OCI-LY3 (cell line): Measurements from ENCODE around the gene SLC25A33.
"Not testable (repeated sequence)": the region's sequence is repeated elsewhere in the genome, so short reads cannot be mapped to it uniquely, and the experiment has no call there.

Experiments used
- H2AFZ ChIP-seq: fragments of 200-600, 300-600 bp; shearing (Covaris generic); 2 replicates; pipeline ENCODE4 v1.6.0; 2014; ENCODE audit warnings: antibody characterized with exemption, low read depth, low read length
- H3K27ac ChIP-seq: fragments of 200-600, 300-600 bp; sonication (generic); 2 replicates; pipeline ENCODE4 v1.5.1; 2014; ENCODE audit warnings: mild to moderate bottlenecking, low read length, moderate library complexity, mixed read lengths
- H3K27me3 ChIP-seq: fragments of 200-600, 300-600 bp; sonication (generic); 2 replicates; pipeline ENCODE4 v1.6.1; 2014; ENCODE audit warnings: low read depth, low read length, mixed read lengths
- H3K36me3 ChIP-seq: fragments of 200-600, 300-600 bp; sonication (generic); replicated peaks from 2 replicates; pipeline ENCODE3; 2014; ENCODE audit warnings: low read depth, low read length, mixed read lengths
- H3K4me1 ChIP-seq: fragments of 300-600, 200-600 bp; sonication (generic); 2 replicates; pipeline ENCODE4 v1.6.1; 2014; ENCODE audit warnings: low read length, mixed read lengths
- H3K4me2 ChIP-seq: fragments of 200-600, 300-600 bp; sonication (generic); 2 replicates; pipeline ENCODE4 v1.6.1; 2014; ENCODE audit warnings: low read length, mixed read lengths
- H3K4me3 ChIP-seq: fragments of 300-600, 200-600 bp; sonication (generic); 2 replicates; pipeline ENCODE4 v1.5.1; 2014; ENCODE audit warnings: antibody characterized with exemption, mild to moderate bottlenecking, low read length, moderate library complexity
- H3K79me2 ChIP-seq: fragments of 300-600, 200-600 bp; shearing (Covaris generic); 2 replicates; pipeline ENCODE4 v1.6.1; 2014; ENCODE audit warnings: mild to moderate bottlenecking, low read length, mixed read lengths
- H3K9ac ChIP-seq: fragments of 300-600, 200-600 bp; shearing (Covaris generic); 2 replicates; pipeline ENCODE4 v1.6.0; 2014; ENCODE audit warnings: mild to moderate bottlenecking, low read length, moderate library complexity
- H3K9me3 ChIP-seq: fragments of 200-600, 300-600 bp; shearing (Covaris generic); 2 replicates; pipeline ENCODE4 v1.6.1; 2014; ENCODE audit warnings: low read length, mixed read lengths; ENCODE audit not compliant: insufficient read depth
- H4K20me1 ChIP-seq: fragments of 200-600, 300-600 bp; sonication (generic); 2 replicates; pipeline ENCODE4 v1.6.1; 2016; ENCODE audit warnings: low read length, mixed read lengths; ENCODE audit not compliant: insufficient read depth
- EZH2phosphoT487 ChIP-seq: fragments of 200-600 bp; shearing (Covaris generic); IDR thresholded peaks from 2 replicates; pipeline ENCODE4 v1.6.1; 2018; ENCODE audit warnings: antibody characterized with exemption, mixed run types, low read depth
- TF ChIP-seq, protein P1 (sequence below): fragments of 200-600, 300-600 bp; sonication (generic); IDR thresholded peaks from 2 replicates; pipeline ENCODE4 v1.5.1; 2014; ENCODE audit warnings: antibody characterized with exemption, low read length, low read depth

Gene SLC25A33

DNA sequence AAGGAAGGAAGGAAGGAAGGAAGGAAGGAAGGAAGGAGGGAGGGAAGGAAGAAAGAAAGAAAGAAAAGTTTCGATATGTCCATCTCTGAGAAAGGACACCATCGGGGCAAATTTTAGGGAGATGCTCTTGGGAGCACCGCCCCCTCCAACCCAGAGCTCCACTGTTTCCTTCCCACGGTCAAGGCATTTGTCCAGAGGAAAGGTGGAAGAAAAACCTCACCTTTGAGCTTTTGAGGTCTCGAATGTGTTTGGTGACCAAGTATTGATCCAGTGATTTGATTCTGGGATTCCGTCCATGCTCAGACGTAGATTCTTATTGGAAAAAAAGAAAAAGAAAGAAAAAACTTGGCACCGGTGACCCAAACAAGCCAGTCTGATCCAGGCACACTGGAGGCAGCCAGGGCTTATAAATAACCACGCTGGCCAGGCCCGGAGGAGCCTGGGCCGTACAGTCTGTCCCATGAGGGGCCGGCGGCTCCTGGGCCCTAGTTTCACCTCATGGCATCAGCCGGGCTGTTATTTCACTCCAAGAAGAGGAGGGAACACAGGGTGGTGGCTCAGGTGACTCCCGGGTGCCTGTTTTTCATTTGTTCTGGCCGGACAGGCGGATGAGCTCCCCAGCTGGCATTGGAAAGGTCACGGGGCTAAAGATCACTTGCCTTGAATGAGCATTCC, 36.1 kb upstream of the SLC25A33 start:
- Histone ChIP-seq H4K20me1 (no peaks in the 10 kb centered on the region), H3K27me3 (no peaks in the 10 kb centered on the region; the same call in 1 of the 2 replicates), H3K9me3 (no peaks in the 10 kb centered on the region), H3K4me3 (no peak overlapping the region), H3K36me3 (no peaks in the 10 kb centered on the region), H3K9ac (no peak overlapping the region), H3K27ac (no peak overlapping the region), H3K4me2 (no peak overlapping the region), H3K4me1 (peaks cover 5% of the 10 kb centered on the region; the same call in 1 of the 2 replicates), H2AFZ (no peak overlapping the region), H3K79me2 (no peaks in the 10 kb centered on the region)
- TF ChIP-seq, protein P1, sequence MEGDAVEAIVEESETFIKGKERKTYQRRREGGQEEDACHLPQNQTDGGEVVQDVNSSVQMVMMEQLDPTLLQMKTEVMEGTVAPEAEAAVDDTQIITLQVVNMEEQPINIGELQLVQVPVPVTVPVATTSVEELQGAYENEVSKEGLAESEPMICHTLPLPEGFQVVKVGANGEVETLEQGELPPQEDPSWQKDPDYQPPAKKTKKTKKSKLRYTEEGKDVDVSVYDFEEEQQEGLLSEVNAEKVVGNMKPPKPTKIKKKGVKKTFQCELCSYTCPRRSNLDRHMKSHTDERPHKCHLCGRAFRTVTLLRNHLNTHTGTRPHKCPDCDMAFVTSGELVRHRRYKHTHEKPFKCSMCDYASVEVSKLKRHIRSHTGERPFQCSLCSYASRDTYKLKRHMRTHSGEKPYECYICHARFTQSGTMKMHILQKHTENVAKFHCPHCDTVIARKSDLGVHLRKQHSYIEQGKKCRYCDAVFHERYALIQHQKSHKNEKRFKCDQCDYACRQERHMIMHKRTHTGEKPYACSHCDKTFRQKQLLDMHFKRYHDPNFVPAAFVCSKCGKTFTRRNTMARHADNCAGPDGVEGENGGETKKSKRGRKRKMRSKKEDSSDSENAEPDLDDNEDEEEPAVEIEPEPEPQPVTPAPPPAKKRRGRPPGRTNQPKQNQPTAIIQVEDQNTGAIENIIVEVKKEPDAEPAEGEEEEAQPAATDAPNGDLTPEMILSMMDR, result no peak
- TF ChIP-seq EZH2phosphoT487, result no peak

DNA sequence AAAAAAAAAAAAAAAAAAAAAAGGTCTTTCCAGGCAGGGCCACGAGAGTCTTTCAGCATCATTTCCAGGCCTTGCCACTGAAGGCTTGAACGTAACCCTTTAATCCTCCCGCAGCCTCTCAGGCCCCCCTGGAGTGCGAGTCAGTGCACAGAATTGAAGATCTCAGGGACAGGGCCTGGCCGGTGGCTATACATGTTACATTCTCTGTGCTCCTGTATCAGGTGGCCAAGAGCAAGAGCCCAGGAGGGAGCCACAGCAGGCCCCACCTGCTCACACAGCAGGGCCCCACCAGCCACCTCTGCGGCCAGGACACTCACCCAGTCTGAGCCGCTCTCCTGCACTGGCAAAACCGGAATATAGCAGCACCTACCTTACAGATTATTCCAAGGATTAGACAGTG, 34.1 kb upstream of the SLC25A33 start:
- Histone ChIP-seq H2AFZ (no peak overlapping the region), H4K20me1 (no peaks in the 10 kb centered on the region), H3K79me2 (no peaks in the 10 kb centered on the region), H3K9me3 (no peaks in the 10 kb centered on the region), H3K27ac (no peak overlapping the region), H3K9ac (no peak overlapping the region), H3K4me1 (peaks cover 5% of the 10 kb centered on the region; the same call in 1 of the 2 replicates), H3K27me3 (no peaks in the 10 kb centered on the region; the same call in 1 of the 2 replicates), H3K36me3 (no peaks in the 10 kb centered on the region), H3K4me3 (no peak overlapping the region), H3K4me2 (no peak overlapping the region)
- no peak for TF ChIP-seq EZH2phosphoT487
- TF ChIP-seq, protein P1, result no peak

DNA sequence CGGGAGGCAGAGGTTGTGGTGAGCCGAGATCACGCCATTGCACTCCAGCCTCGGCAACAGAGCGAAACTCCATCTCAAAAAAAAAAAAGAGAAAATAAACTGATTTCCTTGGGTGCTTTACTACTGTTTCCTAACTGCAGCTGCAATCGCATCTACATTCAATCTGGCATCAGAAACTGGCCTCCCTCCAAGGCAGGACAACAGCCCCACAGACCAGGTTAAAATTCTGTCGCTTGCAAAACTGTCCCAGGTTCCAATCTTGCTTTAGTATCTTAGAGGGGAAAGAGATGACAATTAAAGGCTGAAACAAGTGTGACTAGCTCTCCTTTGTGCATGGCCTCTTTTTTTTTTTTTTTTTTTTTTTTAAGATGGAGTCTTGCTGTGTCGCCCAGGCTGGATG, 32.4 kb upstream of the SLC25A33 start:
- H3K27me3 ChIP-seq, result no peaks in the 10 kb centered on the region
- no peak overlapping the region for H3K4me2 ChIP-seq
- no peaks in the 10 kb centered on the region for H4K20me1 ChIP-seq
- H2AFZ ChIP-seq, result no peak overlapping the region
- no peaks in the 10 kb centered on the region for H3K4me1 ChIP-seq
- H3K36me3 ChIP-seq, result no peaks in the 10 kb centered on the region
- no peaks in the 10 kb centered on the region for H3K79me2 ChIP-seq
- TF ChIP-seq, protein P1, result no peak
- TF ChIP-seq EZH2phosphoT487, result no peak
- H3K27ac ChIP-seq, result no peak overlapping the region
- H3K9ac ChIP-seq, result no peak overlapping the region
- H3K4me3 ChIP-seq, result no peak overlapping the region
- H3K9me3 ChIP-seq, result no peaks in the 10 kb centered on the region

DNA sequence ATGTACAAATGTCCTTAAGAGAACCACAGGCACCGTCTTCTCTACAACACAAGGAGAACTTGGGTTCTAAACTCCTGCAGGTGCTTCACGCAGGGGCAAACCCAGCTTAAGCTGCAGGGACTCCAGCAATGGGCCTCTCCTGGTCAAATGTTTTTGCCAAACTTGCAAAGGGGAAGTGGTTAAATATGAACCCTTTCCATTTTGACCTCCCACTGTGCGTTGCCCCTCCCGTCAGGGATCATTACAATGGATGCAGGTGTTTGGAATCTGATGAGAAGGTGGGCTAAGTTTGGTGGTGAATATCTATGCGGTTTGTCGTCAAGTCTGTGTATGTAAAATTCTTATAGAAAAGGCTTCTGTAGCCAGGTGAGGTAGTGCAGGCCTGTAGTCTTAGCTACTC, 29.1 kb upstream of the SLC25A33 start:
- Histone ChIP-seq H3K9ac (no peak overlapping the region), H3K4me3 (no peak overlapping the region), H3K9me3 (no peaks in the 10 kb centered on the region), H3K27me3 (no peaks in the 10 kb centered on the region), H3K27ac (no peak overlapping the region), H2AFZ (no peak overlapping the region), H3K4me1 (no peaks in the 10 kb centered on the region), H3K79me2 (no peaks in the 10 kb centered on the region), H3K36me3 (no peaks in the 10 kb centered on the region), H4K20me1 (no peaks in the 10 kb centered on the region), H3K4me2 (no peak overlapping the region)
- TF ChIP-seq, protein P1, result no peak
- TF ChIP-seq EZH2phosphoT487, result no peak

DNA sequence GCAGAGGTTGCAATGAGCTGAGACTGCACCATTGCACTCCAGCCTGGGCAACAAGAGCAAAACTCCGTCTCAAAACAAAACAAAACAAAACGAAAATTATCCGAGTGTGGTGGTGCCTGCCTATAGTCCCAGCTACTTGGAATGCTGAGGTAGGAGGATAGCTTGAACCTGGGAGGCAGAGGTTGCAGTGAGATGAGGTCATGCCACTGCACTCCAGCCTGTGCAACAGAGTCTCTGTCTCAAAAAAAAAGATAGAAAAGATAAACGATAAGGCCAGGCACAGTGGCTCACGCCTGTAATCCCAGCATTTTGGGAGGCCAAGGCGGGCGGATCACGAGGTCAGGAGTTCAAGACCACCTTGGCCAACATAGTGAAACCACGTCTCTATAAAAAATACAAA, 23.7 kb upstream of the SLC25A33 start:
- not testable (repeated sequence) for H3K9me3 ChIP-seq, H3K27me3 ChIP-seq, H4K20me1 ChIP-seq, H3K79me2 ChIP-seq, H3K27ac ChIP-seq, H3K4me2 ChIP-seq, H2AFZ ChIP-seq, H3K9ac ChIP-seq, H3K4me1 ChIP-seq, H3K36me3 ChIP-seq, H3K4me3 ChIP-seq
